OCI-LY7 (cell line): Measurements from ENCODE around the gene IFRD1. TPM values are rescaled to one million over a fixed set of nuclear protein-coding genes. Genes with fewer than 3 reads are reported as not detected.

ENCODE experiments used
- BruUV-seq: library from RNA; stranded (reverse); fragments of 400-500 nt; replicated peaks from 2 replicates; lab custom pipeline; 2021; lab: Mats Ljungman, UMichigan
- CTCF ChIA-PET: fragments of 300-600 bp; sonication (Branson Sonifier 250); formaldehyde crosslinking; loops from one replicate; lab custom pipeline; 2022; ENCODE audit warnings: antibody characterized with exemption; ENCODE audit not compliant: unreplicated experiment; lab: Charles Lee
- POLR2A ChIA-PET: fragments of 300-600 bp; sonication (Branson Sonifier 250); formaldehyde crosslinking; loops from one replicate; lab custom pipeline; 2022; ENCODE audit warnings: antibody characterized with exemption; lab: Charles Lee
- DNase-seq: peaks from one replicate; pipeline ENCODE4 v3.0.0-alpha.2; 2015; ENCODE audit warnings: low spot score
- H2AFZ ChIP-seq: fragments of 200-600 bp; sonication (generic), shearing (Covaris generic); 2 replicates; pipeline ENCODE4 v1.6.1; 2014; ENCODE audit warnings: mild to moderate bottlenecking, antibody characterized with exemption, low read length, moderate library complexity
- H3K27ac ChIP-seq: fragments of 200-600 bp; sonication (generic); 2 replicates; pipeline ENCODE4 v1.5.1; 2014; ENCODE audit warnings: mixed run types, low read depth, mild to moderate bottlenecking, moderate library complexity, low read length, inconsistent platforms; ENCODE audit not compliant: poor library complexity, severe bottlenecking
- H3K36me3 ChIP-seq: fragments of 200-600 bp; sonication (generic); 2 replicates; pipeline ENCODE4 v1.6.1; 2014; ENCODE audit warnings: mild to moderate bottlenecking, antibody characterized with exemption, low read length, moderate library complexity, mixed read lengths; ENCODE audit not compliant: insufficient read depth
- H3K4me1 ChIP-seq: fragments of 200-600 bp; sonication (generic); 2 replicates; pipeline ENCODE4 v1.5.1; 2014; ENCODE audit warnings: mild to moderate bottlenecking, low read length; ENCODE audit not compliant: insufficient read depth, poor library complexity, severe bottlenecking
- H3K4me2 ChIP-seq: fragments of 200-600 bp; sonication (generic); 2 replicates; pipeline ENCODE4 v1.6.1; 2014; ENCODE audit warnings: mild to moderate bottlenecking, low read length
- H3K4me3 ChIP-seq: fragments of 200-600 bp; sonication (generic); 2 replicates; pipeline ENCODE4 v1.5.1; 2014; ENCODE audit warnings: mild to moderate bottlenecking, low read depth, low read length; ENCODE audit not compliant: poor library complexity, severe bottlenecking
- H3K79me2 ChIP-seq: fragments of 200-600 bp; sonication (generic); 2 replicates; pipeline ENCODE4 v1.6.1; 2016; ENCODE audit warnings: low read depth, mild to moderate bottlenecking, low read length, moderate library complexity, mixed read lengths; ENCODE audit not compliant: insufficient read depth
- H3K9me2 ChIP-seq: fragments of 200-600 bp; sonication (generic); 2 replicates; pipeline ENCODE4 v1.6.1; 2016; ENCODE audit warnings: mild to moderate bottlenecking, low read length, mixed read lengths; ENCODE audit not compliant: insufficient read depth
- H3K9me3 ChIP-seq: fragments of 200-600 bp; sonication (generic); 2 replicates; pipeline ENCODE4 v1.6.1; 2014; ENCODE audit warnings: mild to moderate bottlenecking, mixed run types, low read length, mixed read lengths
- H4K20me1 ChIP-seq: fragments of 200-600 bp; sonication (generic); 2 replicates; pipeline ENCODE4 v1.6.1; 2014; ENCODE audit warnings: mild to moderate bottlenecking, antibody characterized with exemption, low read length, moderate library complexity, mixed read lengths; ENCODE audit not compliant: insufficient read depth
- EZH2phosphoT487 ChIP-seq: fragments of 200-600 bp; sonication (generic); IDR thresholded peaks from 2 replicates; pipeline ENCODE4 v1.6.1; 2018; ENCODE audit warnings: low read depth, borderline replicate concordance, mild to moderate bottlenecking, mixed run types, antibody characterized with exemption, low read length, moderate library complexity, mixed read lengths
- intact Hi-C: fragments of 100-400 bp; cut with micrococcal nuclease; formaldehyde crosslinking; loops from one replicate; pipeline ENCODE4 v1.10.0; 2022; ENCODE audit not compliant: unreplicated experiment
- total RNA-seq, 2 experiments: library from RNA; depleted of rRNA in 1 of 2; stranded (reverse); fragments of >200 nt in 1 of 2; shearing (Covaris generic) in 1 of 2; gene quantifications; 2 replicates each; pipeline ENCODE4 v1.2.3, GENCODE V29; 2014 to 2022
- TF ChIP-seq, protein P1 (sequence below): fragments of 200-600 bp; sonication (generic); conservative IDR thresholded peaks from 2 replicates; pipeline ENCODE4 v1.5.1; 2014; ENCODE audit warnings: mild to moderate bottlenecking, antibody characterized with exemption, low read length, moderate library complexity, mixed read lengths

IFRD1 gene
- total RNA-seq, 2 experiments from 2014 or later: 49.1 to 65.6 TPM

DNA sequence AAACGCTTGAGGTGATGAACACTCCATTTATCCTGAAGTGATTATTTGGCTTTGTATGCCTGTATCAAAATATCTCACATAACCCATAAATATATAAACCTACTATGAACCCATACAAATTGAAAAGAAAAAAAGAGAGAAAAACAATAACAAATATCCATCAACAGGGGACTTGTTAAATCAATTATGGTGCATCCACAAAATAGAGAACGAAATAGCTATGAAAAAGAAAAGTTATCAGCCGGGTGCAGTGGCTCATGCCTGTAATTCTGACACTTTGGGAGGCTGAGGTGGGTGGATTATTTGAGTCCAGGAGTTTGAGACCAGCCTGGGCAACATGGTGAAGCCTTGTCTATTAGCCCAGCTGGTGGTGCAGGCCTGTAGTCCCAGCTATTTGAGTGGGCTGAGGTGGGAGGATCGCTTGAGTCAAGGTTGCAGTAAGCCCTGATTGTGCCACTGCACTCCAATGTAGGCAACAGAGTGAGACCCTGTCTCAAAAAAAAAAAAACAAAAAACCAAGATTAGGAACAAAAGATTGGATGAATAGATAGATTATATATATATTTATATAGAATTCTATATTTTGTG lies 30.6 kb upstream of the IFRD1 start:
- no TSS peak for BruUV-seq

DNA sequence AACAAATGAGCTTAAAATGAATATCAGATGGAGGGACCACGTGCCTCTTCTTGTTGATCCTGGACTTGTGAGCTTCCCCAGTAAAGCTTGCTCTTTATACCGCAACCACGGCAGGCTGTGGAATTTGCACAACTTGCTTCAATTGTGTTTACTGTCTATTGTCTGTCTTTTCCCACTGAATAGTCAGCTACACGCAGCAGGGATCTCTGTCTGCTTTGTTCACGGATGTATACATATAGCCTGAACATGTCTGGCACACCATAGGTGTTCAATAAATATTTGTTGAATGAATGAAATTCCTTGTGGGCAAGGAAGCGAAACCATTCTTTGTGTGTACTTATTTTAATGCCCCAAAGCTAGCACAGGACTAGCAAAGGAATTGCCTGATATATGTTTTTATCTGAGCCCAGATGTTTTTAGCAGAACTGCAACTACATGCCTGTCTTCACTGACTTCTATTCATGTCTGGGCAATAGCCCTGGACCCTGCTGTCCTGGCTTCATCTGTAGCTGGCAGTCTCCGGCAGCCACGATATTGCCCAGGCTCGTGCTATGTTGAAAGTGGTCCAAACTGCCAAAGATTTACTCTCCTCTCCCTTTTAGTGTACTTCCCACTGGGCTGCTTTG lies 29.9 kb upstream of the IFRD1 start:
- Histone ChIP-seq H4K20me1 (no peaks in the 10 kb centered on the region), H3K79me2 (no peaks in the 10 kb centered on the region), H3K36me3 (no peaks in the 10 kb centered on the region), H3K9me2 (no peaks in the 10 kb centered on the region), H3K27ac (peak overlapping the region; percentile 92), H3K4me3 (no peak overlapping the region), H3K4me2 (peak overlapping the region; percentile 80), H3K9me3 (peaks cover 6% of the 10 kb centered on the region; the same call in 1 of the 2 replicates), H3K4me1 (peaks cover 50% of the 10 kb centered on the region), H2AFZ (peak overlapping the region; percentile 95)
- TF ChIP-seq, protein P1, sequence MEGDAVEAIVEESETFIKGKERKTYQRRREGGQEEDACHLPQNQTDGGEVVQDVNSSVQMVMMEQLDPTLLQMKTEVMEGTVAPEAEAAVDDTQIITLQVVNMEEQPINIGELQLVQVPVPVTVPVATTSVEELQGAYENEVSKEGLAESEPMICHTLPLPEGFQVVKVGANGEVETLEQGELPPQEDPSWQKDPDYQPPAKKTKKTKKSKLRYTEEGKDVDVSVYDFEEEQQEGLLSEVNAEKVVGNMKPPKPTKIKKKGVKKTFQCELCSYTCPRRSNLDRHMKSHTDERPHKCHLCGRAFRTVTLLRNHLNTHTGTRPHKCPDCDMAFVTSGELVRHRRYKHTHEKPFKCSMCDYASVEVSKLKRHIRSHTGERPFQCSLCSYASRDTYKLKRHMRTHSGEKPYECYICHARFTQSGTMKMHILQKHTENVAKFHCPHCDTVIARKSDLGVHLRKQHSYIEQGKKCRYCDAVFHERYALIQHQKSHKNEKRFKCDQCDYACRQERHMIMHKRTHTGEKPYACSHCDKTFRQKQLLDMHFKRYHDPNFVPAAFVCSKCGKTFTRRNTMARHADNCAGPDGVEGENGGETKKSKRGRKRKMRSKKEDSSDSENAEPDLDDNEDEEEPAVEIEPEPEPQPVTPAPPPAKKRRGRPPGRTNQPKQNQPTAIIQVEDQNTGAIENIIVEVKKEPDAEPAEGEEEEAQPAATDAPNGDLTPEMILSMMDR: no peak
- no peak for TF ChIP-seq EZH2phosphoT487
- DNase-seq: peak; percentile 23
- no TSS peak for BruUV-seq
- intact Hi-C loops: no loop called here
- POLR2A ChIA-PET: interaction anchor here (0.6 to 6.4 kb wide), 13 partner anchors 8 to 677 kb away, joined by 3 to 71 read pairs (median 3); partner anchors contain the start of genes IFRD1 and ZNF277
- CTCF ChIA-PET: interaction anchor here (1.4 to 2.2 kb wide), 2 partner anchors 13 to 32 kb away, joined by 3 to 15 read pairs; no protein-coding TSS in a partner anchor

More for the DNA sequence above, 30.6 kb upstream of the IFRD1 start:
- Histone ChIP-seq H3K79me2 (no peaks in the 10 kb centered on the region), H3K4me1 (peaks cover 44% of the 10 kb centered on the region), H3K27ac (no peak overlapping the region), H4K20me1 (no peaks in the 10 kb centered on the region), H3K9me2 (no peaks in the 10 kb centered on the region), H3K9me3 (peaks cover 6% of the 10 kb centered on the region; the same call in 1 of the 2 replicates), H3K4me2 (no peak overlapping the region), H2AFZ (no peak overlapping the region), H3K36me3 (no peaks in the 10 kb centered on the region), H3K4me3 (no peak overlapping the region)
- DNase-seq: no peak
- intact Hi-C loops: loop anchor here (5.0 kb wide), 1 partner anchor 78 kb away; no protein-coding TSS in a partner anchor
- TF ChIP-seq, protein P1: no peak
- no peak for TF ChIP-seq EZH2phosphoT487
- CTCF ChIA-PET: no interaction called here
- POLR2A ChIA-PET: interaction anchor here (0.6 to 6.4 kb wide), 12 partner anchors 9 to 849 kb away, joined by 3 to 71 read pairs (median 3); partner anchors contain the start of genes IFRD1 and ZNF277
